Mucosa of rectum (tissue), 2 donors: ENCODE measurements around the gene IRX2.

Experiments used
- H3K27ac ChIP-seq, 2 donors: one replicate each; pipeline ENCODE4 v1.7.0; 2013; ENCODE audit warnings: inconsistent platforms in 2 of 2, low read depth in 2 of 2, low read length in 2 of 2
- H3K27me3 ChIP-seq, 2 donors: one replicate each; pipeline ENCODE4 v1.7.0; 2013; ENCODE audit warnings: low read length in 2 of 2; ENCODE audit not compliant: control insufficient read depth in 2 of 2, insufficient read depth in 2 of 2
- H3K36me3 ChIP-seq, 2 donors: one replicate each; pipeline ENCODE4 v1.7.0; 2013; ENCODE audit warnings: low read length in 2 of 2; ENCODE audit not compliant: control insufficient read depth in 2 of 2, insufficient read depth in 2 of 2
- H3K4me1 ChIP-seq, 2 donors: one replicate each; pipeline ENCODE4 v1.7.0; 2013; ENCODE audit warnings: low read length in 2 of 2, mild to moderate bottlenecking in 1 of 2; ENCODE audit not compliant: control insufficient read depth in 2 of 2, insufficient read depth in 2 of 2
- H3K4me3 ChIP-seq, 2 donors: one replicate each; pipeline ENCODE4 v1.7.0; 2013; ENCODE audit warnings: low read length in 2 of 2
- H3K9ac ChIP-seq, 2 donors: one replicate each; pipeline ENCODE4 v1.7.0; 2013; ENCODE audit warnings: low read length in 2 of 2, low read depth in 1 of 2, mild to moderate bottlenecking in 1 of 2
- H3K9me3 ChIP-seq, 2 donors: one replicate each; pipeline ENCODE4 v1.7.0; 2013; ENCODE audit warnings: low read length in 2 of 2; ENCODE audit not compliant: control insufficient read depth in 2 of 2
- donor health status: healthy.
- donor health status: Normal muscosa, but diverticular disease.

IRX2 gene

DNA sequence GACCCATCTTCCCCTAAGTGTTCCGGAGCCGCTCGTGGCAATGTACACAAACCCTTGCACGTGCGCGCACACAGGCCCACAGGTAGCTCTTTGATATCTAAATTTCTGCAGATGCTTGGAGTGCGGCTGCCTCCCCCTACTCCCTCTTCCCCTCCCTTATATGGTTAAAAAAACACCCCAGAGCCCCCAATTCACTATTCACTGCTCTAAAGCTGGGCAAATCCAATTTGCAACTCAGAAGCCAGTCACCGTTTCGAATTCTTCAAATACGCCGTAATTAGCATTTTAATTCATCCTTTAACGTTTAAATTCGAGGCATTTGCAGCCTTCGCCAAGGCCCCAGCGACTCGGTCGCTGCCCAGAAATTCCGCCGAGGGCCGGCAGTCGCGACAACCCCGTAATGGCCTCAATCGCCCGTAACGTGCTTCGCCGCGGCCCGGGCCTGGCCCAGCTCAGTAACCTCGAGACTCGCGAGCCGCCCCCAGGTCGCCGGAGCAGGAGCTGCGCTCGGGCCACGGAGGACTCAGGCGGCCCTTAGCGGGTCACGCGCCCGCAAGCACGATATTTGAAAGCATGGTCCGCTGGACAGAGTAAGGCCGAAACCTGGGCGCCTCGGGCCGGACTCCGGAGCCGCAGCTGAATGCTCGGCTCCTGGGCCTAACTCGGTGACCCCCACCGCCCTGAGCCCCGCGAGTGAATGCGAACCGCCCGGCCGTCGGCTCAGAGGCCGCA lies 1.3 kb downstream of the IRX2 start:
- H3K27ac ChIP-seq = no peak overlapping the region

DNA sequence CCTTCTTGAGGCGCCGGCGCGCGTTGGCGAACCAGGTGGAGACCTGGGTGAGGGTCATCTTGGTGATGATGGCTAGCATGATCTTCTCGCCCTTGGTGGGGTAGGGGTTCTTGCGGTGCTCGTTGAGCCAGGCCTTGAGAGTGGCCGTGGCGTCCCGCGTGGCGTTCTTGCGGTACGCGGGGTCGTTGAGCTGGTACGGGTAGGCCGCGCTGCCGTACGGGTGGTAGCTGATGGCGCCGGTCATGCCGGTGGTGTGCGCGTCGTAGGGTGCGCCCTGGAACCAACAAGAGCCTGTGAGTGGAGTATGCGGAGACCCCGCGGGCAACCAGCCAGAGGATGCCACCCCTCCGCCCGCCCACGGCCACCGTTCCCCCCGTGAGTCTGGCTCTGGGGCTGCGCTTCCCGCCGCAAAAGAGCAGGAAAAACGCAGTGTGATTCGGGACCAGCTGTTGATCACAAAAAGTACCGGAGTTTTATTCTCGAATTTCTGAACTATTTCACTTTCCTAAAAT lies 1.9 kb downstream of the IRX2 start:
- Histone ChIP-seq H3K4me1 (no peaks in the 10 kb centered on the region), H3K27me3 (peaks cover 10 to 22% of the 10 kb centered on the region in 2 donors)

More for the DNA sequence above, 1.3 kb downstream of the IRX2 start:
- Histone ChIP-seq H3K27me3 (peaks cover 10 to 20% of the 10 kb centered on the region in 2 donors), H3K4me1 (no peaks in the 10 kb centered on the region), H3K36me3 (no peaks in the 10 kb centered on the region), H3K9me3 (no peaks in the 10 kb centered on the region), H3K4me3 (no peak overlapping the region), H3K9ac (no peak overlapping the region)

DNA sequence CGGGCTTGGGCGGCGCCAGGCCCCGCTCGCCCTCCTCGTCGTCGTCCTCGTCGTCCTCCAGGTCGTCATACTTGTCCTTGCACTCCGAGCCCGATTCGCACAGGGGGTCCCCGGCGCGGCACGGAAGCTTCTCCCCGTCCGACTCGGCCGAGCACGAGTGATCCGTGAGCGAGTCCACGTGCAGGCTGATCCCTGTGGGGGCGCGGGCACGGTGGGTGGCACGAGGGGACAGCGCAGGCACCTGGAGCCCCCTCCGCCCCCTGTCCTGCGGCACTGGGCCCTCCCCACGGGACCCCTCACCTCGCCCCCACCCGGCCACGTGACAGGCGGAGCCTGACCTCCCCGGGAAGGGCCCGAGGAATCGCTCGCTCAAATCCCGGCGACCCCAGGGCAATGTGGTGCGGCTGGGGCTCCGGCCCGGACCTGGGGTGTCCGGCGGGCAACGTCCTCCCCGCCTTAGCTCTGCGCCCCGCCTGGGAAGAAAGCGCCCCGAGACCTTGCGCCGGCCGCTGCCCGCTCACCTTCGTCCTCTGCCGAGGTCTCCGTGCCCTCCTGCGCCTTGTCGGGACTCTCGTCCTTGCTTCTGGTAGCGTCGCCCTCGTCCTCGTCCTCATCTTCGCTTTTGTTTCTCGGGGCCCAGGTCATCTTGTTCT lies 2.5 kb downstream of the IRX2 start:
- Histone ChIP-seq H3K27me3 (peaks cover 13 to 21% of the 10 kb centered on the region in 2 donors), H3K9ac (no peak overlapping the region), H3K27ac (no peak overlapping the region), H3K36me3 (no peaks in the 10 kb centered on the region), H3K9me3 (no peaks in the 10 kb centered on the region), H3K4me3 (no peak overlapping the region), H3K4me1 (no peaks in the 10 kb centered on the region)

More for the DNA sequence above, 1.9 kb downstream of the IRX2 start:
- Histone ChIP-seq H3K4me3 (no peak overlapping the region), H3K9me3 (no peaks in the 10 kb centered on the region), H3K27ac (no peak overlapping the region), H3K9ac (no peak overlapping the region), H3K36me3 (no peaks in the 10 kb centered on the region)

DNA sequence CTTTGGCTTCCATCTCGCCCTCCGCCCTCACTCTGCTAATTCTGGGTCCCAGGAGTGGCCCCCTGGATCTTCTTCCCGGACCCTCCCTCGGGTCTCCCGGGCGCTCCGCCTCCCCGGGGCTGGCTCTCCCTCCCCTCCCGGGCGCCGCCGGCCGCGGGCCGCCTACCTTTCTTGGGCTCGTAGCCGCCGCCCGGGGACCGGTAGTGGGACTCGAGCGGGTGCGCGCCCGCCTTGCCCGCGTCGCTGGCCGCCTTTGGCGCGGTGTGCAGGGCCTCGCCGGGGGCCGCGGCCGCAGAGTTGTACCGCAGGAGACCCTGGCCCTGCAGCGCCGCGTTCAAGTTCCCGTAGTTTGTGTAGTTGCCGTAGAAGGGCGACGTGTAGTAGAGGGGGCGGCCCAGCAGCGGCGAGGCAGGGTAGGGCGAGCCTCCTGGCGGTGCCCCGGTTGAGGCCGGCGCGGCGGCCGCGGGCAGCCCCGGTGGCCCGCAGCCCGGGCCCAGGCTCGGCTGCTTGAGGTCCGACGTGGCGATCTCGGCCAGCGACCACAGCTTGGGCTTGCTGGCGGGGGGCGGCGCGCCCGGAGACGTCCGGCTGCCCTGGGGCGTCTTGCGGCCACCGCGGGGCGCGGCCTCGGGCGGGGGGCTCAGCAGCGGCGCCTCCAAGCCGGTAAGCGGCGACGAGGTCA lies 3.2 kb downstream of the IRX2 start:
- Histone ChIP-seq H3K27ac (no peak overlapping the region), H3K4me3 (no peak overlapping the region), H3K27me3 (peaks cover 14 to 23% of the 10 kb centered on the region in 2 donors), H3K4me1 (no peaks in the 10 kb centered on the region), H3K36me3 (no peaks in the 10 kb centered on the region), H3K9me3 (no peaks in the 10 kb centered on the region), H3K9ac (no peak overlapping the region)

DNA sequence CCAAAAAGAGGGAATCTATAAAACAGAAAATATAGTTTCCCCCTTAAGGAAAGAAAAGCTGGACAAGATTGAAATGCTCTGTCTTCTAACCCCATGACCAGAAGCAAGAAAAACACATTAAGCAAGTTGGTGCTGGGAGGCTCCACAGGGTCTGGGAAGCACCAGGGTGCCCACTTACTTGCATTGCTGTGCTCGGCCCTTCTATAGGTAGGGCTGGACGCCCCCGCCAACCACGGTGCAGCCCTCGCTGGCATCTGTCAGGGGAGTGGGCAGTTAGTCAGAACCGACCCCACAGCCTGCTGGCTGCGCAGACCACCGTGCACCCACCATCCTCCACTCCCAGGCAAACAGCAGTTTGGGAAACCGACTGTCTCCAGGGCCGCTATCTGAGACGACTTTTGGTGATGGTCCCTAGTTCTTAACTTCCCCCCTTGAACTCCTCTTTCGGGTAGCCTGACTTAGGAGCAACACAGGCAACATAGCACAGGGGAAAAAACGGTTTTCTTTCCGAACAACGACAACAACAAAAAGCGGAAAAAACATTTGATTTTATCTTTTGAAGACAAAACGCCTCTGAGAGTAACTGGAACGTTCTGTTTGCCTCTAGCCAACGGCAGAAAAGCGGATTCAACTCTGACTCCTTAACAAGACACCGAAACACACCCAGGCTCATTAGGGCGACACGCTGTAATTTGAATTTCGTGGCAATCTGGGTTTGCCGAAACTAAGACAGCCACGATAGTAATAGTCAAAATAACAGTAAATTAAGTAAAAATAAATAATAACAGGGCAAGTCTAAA lies 3.9 kb downstream of the IRX2 start:
- H3K36me3 ChIP-seq = no peaks in the 10 kb centered on the region
- H3K27ac ChIP-seq = no peak overlapping the region
- H3K9me3 ChIP-seq = no peaks in the 10 kb centered on the region
- no peaks in the 10 kb centered on the region for H3K4me1 ChIP-seq
- H3K9ac ChIP-seq = no peak overlapping the region
- no peak overlapping the region for H3K4me3 ChIP-seq
- peaks cover 11 to 20% of the 10 kb centered on the region in 2 donors for H3K27me3 ChIP-seq

DNA sequence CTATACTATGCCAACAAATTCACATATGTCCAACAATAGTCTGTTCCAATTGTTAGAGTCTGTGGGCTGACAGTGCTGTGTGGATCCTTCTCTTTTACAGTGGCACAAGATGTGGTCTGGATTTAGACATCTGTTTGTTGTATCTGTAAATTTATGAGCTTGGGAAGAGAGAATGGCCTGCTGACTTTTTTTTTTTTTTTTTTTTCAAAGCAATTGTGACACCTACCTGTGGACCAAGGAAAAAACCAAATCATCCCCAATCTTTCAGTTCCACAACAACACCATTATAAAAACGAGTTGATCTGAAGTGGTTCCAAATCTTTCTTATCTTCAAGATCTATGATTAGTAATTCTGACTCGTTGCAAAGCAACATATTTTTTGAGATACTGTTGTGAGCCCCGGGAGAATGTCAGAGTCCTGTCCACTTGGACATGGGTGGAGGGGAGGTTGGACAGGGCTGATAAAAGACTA lies 4.9 kb downstream of the IRX2 start:
- H3K27ac ChIP-seq = no peak overlapping the region
- H3K9ac ChIP-seq = no peak overlapping the region
- no peaks in the 10 kb centered on the region for H3K4me1 ChIP-seq
- no peak overlapping the region for H3K4me3 ChIP-seq
- H3K27me3 ChIP-seq = peaks cover 11 to 14% of the 10 kb centered on the region in 2 donors
- H3K36me3 ChIP-seq = no peaks in the 10 kb centered on the region
- no peaks in the 10 kb centered on the region for H3K9me3 ChIP-seq

DNA sequence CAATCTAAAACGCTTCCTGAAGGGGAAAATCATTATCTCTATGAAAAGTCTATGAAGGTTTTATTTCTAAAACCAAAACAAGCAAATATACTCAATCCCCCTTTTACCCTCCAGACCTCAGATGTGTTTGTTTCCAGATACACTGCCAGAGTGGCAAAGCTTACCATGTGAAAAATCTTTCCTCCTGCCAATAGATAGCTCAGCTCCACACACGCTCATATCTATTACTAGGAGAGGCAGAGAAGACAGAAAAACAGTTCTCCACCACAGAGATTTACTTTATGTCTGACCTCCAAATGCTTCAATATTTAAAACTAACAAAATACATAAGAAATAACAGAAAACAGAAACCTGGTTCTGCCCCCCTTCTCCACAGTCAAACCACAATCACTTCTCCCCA lies 7.0 kb downstream of the IRX2 start:
- no peak overlapping the region for H3K27ac ChIP-seq
- peaks cover 21 to 26% of the 10 kb centered on the region in 2 donors for H3K27me3 ChIP-seq
- H3K9ac ChIP-seq = no peak overlapping the region
- H3K36me3 ChIP-seq = no peaks in the 10 kb centered on the region
- H3K9me3 ChIP-seq = no peaks in the 10 kb centered on the region
- H3K4me3 ChIP-seq = no peak overlapping the region
- no peaks in the 10 kb centered on the region for H3K4me1 ChIP-seq

DNA sequence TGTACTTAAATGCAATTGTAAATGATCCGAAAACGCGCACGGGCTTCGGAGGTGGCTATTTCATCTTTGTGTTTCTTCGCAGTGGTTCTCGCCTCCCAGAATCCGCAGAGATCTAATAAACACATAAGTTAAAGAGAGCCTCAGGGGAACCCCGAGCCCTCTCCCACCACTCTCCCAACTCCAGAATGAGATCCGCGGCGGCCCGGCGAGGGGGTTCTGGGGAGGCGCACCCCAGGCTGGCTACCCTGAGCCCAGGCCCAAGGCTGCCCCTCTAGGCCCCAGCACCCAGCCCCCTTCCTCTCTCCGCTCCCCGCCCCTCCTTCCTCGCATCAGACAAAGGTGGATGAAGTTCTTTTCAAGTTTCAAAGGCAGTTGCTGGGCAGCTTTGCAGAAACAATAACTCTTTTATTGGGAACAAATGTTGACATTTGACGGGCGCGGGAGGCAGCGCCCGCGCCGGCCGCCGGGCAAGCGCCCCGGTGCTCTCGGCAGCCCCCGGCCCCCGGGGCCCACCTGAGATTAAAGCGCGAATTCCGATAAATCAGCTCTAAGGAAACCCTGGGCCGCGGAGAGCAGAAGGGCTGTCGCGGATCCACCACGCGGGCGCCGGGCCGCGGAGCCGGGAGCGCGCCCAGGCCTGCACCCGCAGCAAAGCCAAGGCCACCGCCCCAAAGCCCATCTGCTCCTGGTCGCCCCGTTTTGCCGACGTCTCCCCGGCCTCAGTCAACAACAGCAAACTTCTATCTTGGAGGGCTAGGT lies 8.4 kb downstream of the IRX2 start:
- Histone ChIP-seq H3K9ac (no peak overlapping the region), H3K9me3 (no peaks in the 10 kb centered on the region), H3K27me3 (peaks cover 25 to 29% of the 10 kb centered on the region in 2 donors), H3K27ac (no peak overlapping the region), H3K4me1 (no peaks in the 10 kb centered on the region), H3K4me3 (no peak overlapping the region), H3K36me3 (no peaks in the 10 kb centered on the region)

DNA sequence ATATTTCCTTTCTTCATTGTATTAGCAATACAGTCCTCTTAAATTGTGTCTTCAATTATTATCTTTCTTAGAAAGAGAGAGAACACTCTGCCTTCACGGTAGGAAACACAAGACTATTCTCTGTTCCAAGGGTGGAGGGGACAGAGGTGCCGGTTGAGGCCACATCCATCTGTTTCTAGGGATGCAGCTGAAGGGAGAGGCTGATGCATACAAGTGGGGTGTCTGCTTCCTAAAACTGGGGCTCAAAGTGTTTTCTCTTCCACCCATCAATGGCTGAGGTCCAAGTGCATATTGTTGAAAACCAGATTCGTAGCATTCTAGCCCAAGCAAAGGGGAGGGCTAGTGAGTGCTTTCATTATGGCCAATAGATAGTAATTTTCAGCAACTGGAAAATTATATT lies 9.5 kb downstream of the IRX2 start:
- Histone ChIP-seq H3K4me3 (no peak overlapping the region), H3K4me1 (no peaks in the 10 kb centered on the region), H3K9me3 (no peaks in the 10 kb centered on the region), H3K27me3 (peaks cover 18 to 26% of the 10 kb centered on the region in 2 donors), H3K9ac (no peak overlapping the region), H3K27ac (no peak overlapping the region), H3K36me3 (no peaks in the 10 kb centered on the region)
